Nephron progenitor cell (in vitro differentiated cells): Measurements from ENCODE around the gene AARS2.
A peak's percentile ranks its signal among the peaks of the same experiment; 100 is the strongest.

Source experiments
- DNase-seq: peaks from one replicate; pipeline ENCODE4 v3.0.0; 2021
- H3K27ac Mint-ChIP-seq: 2 replicates; pipeline ENCODE4 v1.8.0; 2021; ENCODE audit warnings: mild to moderate bottlenecking, moderate library complexity, mixed read lengths
- H3K27me3 Mint-ChIP-seq: 2 replicates; pipeline ENCODE4 v1.8.0; 2021; ENCODE audit warnings: mild to moderate bottlenecking, low read depth, mixed read lengths; ENCODE audit not compliant: poor library complexity
- H3K36me3 Mint-ChIP-seq: 2 replicates; pipeline ENCODE4 v1.8.0; 2021; ENCODE audit warnings: low read depth, mixed read lengths
- H3K4me1 Mint-ChIP-seq: 2 replicates; pipeline ENCODE4 v1.8.0; 2021; ENCODE audit warnings: mixed read lengths
- H3K4me3 Mint-ChIP-seq: 2 replicates; pipeline ENCODE4 v1.8.0; 2021; ENCODE audit warnings: mild to moderate bottlenecking, moderate library complexity, mixed read lengths
- H3K9me3 Mint-ChIP-seq: 2 replicates; pipeline ENCODE4 v1.8.0; 2021; ENCODE audit warnings: mild to moderate bottlenecking, moderate library complexity, mixed read lengths
- TF ChIP-seq, protein P1 (sequence below): fragments of 200-600 bp; sonication (generic); IDR thresholded peaks from 2 replicates; pipeline ENCODE4 v1.5.0; 2021; ENCODE audit warnings: antibody characterized with exemption

Gene AARS2

DNA sequence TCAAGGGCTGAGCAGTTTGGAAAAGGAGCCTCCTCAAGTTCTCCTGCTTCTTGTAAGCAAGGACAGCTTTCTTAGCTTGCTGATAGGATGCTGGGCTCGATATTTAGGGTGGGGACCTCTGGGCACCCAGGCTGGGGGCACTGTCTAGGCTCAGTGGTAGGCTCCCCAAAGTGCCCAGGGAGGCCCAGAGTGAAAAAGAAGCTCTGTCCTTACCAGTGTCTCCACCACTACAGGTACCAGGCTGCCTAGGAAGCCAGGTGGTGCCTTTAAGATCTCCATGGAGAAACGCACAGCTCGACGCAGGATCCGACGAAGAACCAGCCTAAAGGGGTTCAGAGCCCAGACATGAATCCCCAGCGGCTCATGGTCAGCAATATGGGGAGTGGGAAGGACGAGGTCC lies 6.4 kb downstream of the AARS2 start:
- peaks cover 16% of the 10 kb centered on the region for H3K4me1 Mint-ChIP-seq
- no peaks in the 10 kb centered on the region for H3K27me3 Mint-ChIP-seq
- TF ChIP-seq, protein P1, sequence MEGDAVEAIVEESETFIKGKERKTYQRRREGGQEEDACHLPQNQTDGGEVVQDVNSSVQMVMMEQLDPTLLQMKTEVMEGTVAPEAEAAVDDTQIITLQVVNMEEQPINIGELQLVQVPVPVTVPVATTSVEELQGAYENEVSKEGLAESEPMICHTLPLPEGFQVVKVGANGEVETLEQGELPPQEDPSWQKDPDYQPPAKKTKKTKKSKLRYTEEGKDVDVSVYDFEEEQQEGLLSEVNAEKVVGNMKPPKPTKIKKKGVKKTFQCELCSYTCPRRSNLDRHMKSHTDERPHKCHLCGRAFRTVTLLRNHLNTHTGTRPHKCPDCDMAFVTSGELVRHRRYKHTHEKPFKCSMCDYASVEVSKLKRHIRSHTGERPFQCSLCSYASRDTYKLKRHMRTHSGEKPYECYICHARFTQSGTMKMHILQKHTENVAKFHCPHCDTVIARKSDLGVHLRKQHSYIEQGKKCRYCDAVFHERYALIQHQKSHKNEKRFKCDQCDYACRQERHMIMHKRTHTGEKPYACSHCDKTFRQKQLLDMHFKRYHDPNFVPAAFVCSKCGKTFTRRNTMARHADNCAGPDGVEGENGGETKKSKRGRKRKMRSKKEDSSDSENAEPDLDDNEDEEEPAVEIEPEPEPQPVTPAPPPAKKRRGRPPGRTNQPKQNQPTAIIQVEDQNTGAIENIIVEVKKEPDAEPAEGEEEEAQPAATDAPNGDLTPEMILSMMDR = no peak
- no peaks in the 10 kb centered on the region for H3K9me3 Mint-ChIP-seq
- H3K36me3 Mint-ChIP-seq = peaks cover 59% of the 10 kb centered on the region
- no peak overlapping the region for H3K27ac Mint-ChIP-seq
- no peak for DNase-seq
- H3K4me3 Mint-ChIP-seq = no peak overlapping the region

DNA sequence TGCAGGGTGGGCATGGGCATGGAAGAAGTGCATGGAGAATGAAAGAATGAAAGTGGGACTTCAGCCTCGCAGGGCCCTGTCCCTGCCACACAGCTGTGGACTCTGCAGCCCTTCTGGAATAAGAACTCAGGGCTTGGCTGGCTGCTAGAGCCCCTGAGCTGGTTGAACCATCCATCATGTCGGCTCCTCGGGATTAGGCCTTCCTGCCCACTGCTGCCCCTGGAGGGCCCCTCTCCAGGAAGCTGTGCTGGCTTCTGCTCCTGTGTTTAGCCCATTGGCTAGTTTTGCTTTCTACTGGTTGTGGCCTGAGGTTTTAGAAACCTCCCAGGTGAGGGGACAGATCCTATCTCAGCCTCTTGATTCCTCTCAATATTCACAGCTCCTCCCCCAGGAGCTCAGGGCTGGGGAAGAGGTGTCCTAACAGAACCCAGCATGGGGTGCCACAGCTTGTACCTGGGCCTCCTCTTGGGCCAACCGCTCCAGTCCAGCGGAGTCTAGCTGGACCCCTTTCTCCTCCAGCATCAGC lies 7.9 kb downstream of the AARS2 start:
- Mint-ChIP-seq H3K4me3 (no peak overlapping the region), H3K4me1 (peaks cover 13% of the 10 kb centered on the region), H3K27me3 (no peaks in the 10 kb centered on the region), H3K36me3 (peaks cover 56% of the 10 kb centered on the region), H3K9me3 (no peaks in the 10 kb centered on the region), H3K27ac (peak overlapping the region; percentile 75)
- TF ChIP-seq, protein P1 = no peak
- DNase-seq = no peak

GRCh38 chr6:44304282-44305199 lies 8.6 kb downstream of the AARS2 start:
- peak; percentile 57 for DNase-seq
- Mint-ChIP-seq H3K36me3 (peaks cover 56% of the 10 kb centered on the region), H3K9me3 (no peaks in the 10 kb centered on the region), H3K27ac (no peak overlapping the region), H3K4me1 (peaks cover 13% of the 10 kb centered on the region), H3K27me3 (peaks cover 2% of the 10 kb centered on the region), H3K4me3 (no peak overlapping the region)
- TF ChIP-seq, protein P1 = peak; percentile 84

DNA sequence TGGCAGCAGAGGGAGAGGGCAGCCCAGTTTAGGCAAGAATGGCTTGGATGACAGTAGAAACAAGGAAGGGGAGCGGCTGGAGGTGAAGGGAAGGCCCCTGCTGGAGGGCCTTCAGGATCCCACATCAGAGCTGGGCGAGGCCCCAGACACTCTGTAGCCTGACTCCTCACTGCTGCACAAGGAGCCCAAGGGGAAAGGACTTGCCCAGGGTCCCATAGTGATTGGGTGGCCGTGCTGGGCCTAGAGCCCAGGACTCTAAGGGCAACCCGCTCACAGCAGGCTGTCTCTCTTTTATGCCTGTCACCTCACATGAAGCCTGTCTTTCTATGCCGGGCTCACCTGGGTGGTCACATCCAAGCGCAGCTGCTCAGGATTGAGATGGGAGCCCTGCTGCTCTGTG lies 9.3 kb downstream of the AARS2 start:
- peaks cover 9% of the 10 kb centered on the region for H3K27me3 Mint-ChIP-seq
- H3K4me1 Mint-ChIP-seq = peaks cover 13% of the 10 kb centered on the region
- TF ChIP-seq, protein P1 = no peak
- H3K9me3 Mint-ChIP-seq = no peaks in the 10 kb centered on the region
- peaks cover 58% of the 10 kb centered on the region for H3K36me3 Mint-ChIP-seq
- H3K27ac Mint-ChIP-seq = no peak overlapping the region
- no peak for DNase-seq
- no peak overlapping the region for H3K4me3 Mint-ChIP-seq

- peaks cover 17% of the 10 kb centered on the region for H3K4me1 Mint-ChIP-seq
- H3K27ac Mint-ChIP-seq = no peak overlapping the region
- DNase-seq = no peak
- H3K27me3 Mint-ChIP-seq = peaks cover 19% of the 10 kb centered on the region
- H3K36me3 Mint-ChIP-seq = peaks cover 51% of the 10 kb centered on the region
- H3K9me3 Mint-ChIP-seq = no peaks in the 10 kb centered on the region
- TF ChIP-seq, protein P1 = no peak
- no peak overlapping the region for H3K4me3 Mint-ChIP-seq
Observed at GRCh38 chr6:44302856-44303255, 10.3 kb downstream of the AARS2 start.
